GM19099 (cell line): Measurements from ENCODE around the gene ST3GAL6.

Source experiments
- POLR2A ChIP-seq: IDR thresholded peaks from 3 replicates; pipeline ENCODE4 v1.6.1; 2011; ENCODE audit warnings: low read depth; ENCODE audit not compliant: insufficient read length; ENCODE audit errors: extremely low read depth

Gene ST3GAL6

DNA sequence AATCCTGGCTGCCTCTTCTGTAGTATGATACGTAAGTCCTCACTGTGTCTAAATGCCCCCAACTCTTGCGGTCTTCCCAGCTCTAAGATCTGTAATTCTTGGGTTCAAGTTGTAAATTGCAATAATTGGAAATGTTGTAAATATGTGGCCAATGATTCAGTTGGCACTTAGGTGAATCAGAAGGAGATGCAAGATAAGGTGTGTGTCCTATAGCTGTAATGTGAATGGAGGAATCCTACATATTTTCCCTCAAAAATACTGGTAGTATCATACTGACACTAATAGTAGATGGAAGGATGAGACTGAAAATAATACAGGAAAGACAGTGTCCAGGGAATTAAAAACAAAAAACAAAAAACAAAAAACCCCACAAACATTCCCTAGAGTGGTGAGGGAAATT lies 3.5 kb upstream of the ST3GAL6 start:
- no peak for TF ChIP-seq POLR2A

- no peak for TF ChIP-seq POLR2A
Observed at GRCh38 chr3:98761643-98762229, 1.4 kb upstream of the ST3GAL6 start.

DNA sequence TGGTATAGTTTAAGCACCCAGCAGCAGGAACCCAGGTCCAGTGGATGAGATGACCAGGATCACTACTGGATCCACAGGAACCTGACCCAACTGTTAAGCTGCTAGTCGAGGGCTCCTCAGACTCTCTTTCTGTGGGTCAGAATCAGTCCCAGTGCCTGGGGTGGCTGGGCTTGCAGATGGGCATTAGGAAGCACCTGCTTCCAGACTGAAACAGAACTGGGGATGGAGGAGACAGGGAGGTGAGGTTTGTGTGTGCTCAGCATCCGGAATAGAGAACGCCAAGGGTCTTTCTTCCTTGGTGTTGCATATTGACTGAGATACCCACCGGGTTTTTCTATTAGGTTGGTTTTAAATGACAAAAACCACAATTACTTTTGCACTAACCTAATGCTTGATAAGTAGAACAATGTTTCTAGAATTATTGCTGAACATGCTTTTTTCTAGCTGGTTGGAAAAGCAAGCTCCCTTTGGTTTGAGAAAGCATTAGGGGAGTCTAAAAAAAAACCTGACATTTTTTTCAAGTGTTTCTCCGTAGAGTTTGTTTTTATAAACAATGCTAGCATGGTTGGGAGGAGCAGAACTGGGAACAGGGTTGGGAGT lies 779 bp downstream of the ST3GAL6 start:
- no peak for TF ChIP-seq POLR2A

GRCh38 chr3:98764472-98764884 lies 1.3 kb downstream of the ST3GAL6 start:
- no peak for TF ChIP-seq POLR2A

GRCh38 chr3:98765721-98766120 lies 2.6 kb downstream of the ST3GAL6 start:
- TF ChIP-seq POLR2A, result no peak

DNA sequence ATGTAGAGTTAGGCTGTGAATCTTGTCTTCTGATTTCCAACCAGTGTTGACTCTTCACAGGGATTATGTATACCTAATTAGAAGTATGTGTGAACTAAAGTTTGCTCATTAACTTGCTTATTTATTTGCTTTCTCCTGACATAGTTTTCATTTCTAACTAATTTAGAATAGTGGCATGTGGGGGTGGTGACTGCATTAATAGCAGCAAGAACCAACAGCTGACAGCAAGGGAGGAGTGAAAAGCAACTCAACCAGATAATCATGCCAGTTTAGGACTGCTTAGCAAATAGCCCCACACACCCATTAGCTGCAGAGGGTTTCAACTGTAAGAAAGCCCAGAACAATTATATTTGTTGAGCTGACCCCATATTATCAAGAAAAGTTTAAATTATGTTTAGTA lies 3.8 kb downstream of the ST3GAL6 start:
- TF ChIP-seq POLR2A, result no peak

DNA sequence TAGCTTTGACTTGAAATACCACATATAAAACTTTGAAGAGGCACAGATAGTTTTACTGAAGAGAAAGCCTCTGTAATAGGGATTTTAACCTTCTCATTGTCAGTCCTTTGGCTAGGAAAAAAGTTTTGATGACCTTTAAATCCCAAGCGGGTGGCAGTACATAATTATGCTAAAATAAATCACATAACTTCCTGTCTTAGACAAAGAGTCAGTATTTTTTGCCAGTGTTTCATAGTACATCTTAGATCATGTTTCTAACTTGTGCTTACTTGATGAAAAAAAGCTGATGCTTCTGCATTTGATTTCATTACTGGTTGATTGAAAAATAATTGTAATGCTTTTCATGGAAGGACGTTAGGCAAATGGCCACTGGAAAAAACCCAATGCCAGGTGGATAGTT lies 5.8 kb downstream of the ST3GAL6 start:
- TF ChIP-seq POLR2A, result no peak

DNA sequence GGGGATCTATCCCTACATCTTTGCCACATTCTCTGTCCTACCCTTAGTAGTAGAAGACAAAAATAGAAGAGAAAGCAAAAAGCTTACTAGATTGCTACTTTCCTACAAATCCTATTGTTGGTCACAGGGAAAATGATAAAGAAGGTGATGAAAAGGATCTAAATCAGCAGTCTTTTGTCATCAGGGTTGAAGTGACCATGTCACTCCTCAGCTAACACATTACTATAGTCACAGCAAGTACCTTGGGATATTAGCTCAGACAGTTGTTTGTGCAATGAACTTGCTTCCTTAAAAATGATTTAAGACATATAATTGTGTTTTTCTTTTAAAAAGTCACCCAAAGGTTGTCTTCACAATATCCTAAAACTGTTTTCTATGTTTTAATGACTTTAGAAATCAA lies 6.3 kb downstream of the ST3GAL6 start:
- TF ChIP-seq POLR2A, result no peak

GRCh38 chr3:98770261-98771039 lies 7.3 kb downstream of the ST3GAL6 start:
- TF ChIP-seq POLR2A, result no peak

DNA sequence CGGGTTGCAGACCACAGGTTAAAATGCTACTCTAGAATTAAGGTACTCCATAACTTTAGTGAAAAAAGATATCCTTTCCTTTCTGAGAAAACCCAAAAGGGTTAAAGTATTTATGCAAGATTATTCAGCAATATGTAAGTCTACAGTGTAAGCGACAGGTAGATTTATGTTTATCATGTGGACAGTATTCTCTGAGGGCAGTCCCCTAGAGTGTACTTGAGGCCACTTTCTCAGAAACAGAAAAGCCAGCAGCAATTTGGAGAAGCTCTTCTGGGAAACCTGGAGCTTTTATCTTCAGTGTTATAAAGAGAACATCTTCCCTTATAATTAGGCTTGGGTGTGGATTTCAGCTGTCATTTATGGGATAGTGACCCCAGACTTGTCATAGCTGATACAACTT lies 8.9 kb downstream of the ST3GAL6 start:
- no peak for TF ChIP-seq POLR2A

- no peak for TF ChIP-seq POLR2A
Observed at GRCh38 chr3:98775459-98776139, 12.5 kb downstream of the ST3GAL6 start.

GRCh38 chr3:98776140-98776493 lies 13.0 kb downstream of the ST3GAL6 start:
- TF ChIP-seq POLR2A, result no peak

GRCh38 chr3:98777286-98777685 lies 14.1 kb downstream of the ST3GAL6 start:
- TF ChIP-seq POLR2A, result no peak

DNA sequence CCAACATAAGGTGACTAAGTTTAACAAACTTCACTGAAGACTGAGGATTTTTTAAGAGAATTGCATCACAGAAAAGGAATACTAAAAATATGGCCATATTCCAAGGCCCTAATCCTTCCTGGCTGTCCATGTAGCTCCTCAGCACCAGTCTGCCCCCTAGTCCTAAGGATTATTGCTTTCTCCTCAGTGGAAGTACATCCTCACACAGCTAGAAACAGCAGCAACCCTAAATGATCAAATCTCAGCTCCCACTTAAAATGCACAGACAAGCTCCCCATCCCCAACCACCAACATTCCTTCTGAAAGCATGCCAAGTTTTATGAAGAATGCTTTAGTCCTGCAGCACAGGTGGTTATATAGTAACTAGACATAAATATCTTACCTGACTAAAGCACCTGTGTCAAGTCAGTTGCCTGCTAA lies 14.7 kb downstream of the ST3GAL6 start:
- TF ChIP-seq POLR2A, result no peak

DNA sequence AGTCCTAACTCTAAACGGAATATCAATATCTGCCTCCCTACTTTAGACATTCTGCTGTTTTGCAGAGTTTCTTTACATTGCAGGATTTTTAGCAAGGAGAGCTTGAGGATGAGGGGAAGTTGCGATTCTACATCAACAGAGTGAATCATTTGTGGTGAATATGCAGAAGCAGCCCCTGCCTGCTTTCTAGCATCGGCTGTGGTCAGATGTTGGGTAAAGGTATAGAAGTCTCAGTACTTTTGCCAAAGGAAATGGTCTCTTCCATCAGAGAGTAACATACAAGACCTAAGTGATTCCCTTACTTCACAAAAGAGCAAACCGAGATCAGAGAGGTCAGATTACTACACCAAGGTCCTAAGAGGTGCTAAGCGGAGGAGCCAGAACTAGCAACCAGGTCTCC lies 15.2 kb downstream of the ST3GAL6 start:
- TF ChIP-seq POLR2A, result no peak

DNA sequence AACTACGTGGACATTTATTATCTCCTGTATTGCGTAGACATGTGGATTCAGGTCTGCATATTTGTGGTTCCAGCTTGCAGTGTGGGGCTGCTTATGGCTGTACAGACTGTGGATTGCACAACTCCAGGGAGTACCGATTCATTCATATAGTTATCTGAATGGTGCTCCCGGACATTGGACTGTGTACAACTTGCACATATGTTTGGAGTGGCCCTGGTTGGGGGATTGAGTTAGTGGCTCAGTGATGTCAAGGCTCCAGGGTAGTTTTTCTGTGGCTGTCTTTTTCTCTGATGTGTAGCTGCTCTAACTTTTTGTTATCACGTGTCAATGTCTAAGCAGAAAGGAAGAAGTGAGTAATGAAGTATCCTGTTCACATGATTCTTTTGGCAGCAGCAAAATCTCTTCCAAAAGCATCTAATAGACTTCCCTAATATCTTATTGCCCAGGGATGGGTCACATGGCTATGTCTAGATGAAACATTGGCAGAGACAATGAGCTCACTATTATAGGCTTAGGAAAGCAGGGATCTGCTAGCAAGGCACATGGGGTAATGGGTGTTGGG lies 15.8 kb downstream of the ST3GAL6 start:
- no peak for TF ChIP-seq POLR2A
